Measurements from ENCODE around the gene NPRL2.

The NPRL2 gene

GRCh38 chr3:50347187-50347813 is 3.3 kb downstream of the NPRL2 start:
- FAIRE-seq, result no peak

DNA sequence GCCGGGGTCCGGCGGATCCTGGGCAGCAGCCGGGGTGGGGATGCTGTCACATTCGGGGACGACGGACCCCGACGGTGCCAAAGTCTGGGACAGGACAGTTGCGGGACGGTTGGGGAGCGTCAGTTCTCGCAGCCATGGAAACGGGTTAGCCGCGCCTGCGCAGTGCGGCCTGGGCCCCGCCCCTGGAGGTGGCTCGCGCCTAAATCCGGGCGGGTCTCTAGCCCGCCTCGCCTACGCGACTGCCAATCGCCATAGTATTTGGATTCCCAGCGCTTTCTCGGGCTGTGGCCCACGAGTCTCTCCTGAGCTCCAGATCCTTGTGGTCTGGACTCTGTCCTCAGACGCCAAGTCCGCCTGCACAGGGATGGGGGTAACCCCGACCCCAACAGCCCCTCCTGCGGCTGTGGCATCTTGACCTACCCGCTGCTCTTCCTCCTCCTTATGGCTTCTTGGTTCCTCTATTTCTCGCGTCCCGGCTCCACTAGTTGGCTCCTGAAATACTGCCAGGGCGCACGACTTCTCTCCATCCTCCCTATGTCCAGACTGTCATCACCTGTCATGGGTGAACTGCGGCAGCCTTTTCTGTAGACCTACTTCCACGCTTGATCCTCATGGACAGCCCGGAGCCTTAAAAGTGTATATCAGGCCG is 4.9 kb downstream of the NPRL2 start, which contains the start of gene ZMYND10:
TSS of gene ZMYND10 (minus strand) at position 147 of the 649 bp plus-strand sequence. CDS start 153 bp downstream, outside the sequence.
- no peak for FAIRE-seq

DNA sequence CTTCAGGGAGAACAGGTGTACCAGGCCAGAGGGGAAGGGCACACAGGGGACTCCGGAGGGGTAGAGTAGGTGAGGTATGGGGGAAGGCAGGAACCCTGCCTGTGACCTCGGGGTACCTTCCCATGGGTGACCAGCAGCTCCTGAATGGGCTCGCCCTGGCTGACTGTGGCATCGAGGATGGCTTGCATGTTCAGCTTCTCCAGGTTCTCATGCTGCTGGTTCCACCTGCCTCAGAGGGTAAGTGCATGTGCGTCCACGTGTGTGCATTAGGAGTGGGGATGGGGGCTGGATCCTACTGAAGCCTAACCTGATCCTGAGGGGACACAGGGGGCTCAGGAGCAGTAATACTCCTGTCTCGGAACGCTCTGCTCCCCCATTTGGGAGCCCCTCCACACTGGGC is 5.6 kb downstream of the NPRL2 start:
- FAIRE-seq, result no peak

GRCh38 chr3:50342813-50343633 is 7.6 kb downstream of the NPRL2 start:
- no peak for FAIRE-seq

DNA sequence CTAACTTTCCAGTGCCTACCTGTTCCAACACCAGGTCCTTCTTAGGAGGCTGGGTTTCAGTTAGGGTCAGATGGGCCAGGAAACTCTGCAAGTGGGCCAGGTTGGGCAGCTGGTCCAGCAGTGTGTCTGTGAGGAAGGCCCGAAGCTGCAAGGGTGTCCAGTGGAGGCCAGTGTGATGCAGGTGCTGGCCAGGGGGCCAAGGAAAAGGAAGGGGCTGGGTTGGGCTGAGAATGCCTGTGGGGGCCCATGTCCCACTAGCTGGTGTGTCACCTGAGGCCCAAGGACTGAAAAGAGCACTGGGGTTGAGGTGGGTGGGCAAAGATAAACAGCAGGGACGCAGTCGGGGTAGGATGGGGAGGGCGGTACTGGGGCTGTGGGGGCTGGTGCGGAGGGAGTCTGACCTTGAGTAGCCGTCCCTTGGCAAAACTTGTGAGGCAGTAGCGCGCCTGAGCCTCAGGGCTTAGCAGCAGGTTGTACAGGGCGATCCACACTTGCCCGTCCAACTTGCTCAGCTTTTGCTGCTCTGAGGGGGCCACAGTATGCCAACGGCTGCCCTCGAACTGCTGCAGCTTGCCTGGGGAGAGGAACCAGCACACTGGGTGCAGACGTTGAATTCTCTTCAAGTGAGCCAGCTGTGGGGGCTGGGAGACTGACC is 8.5 kb downstream of the NPRL2 start:
- FAIRE-seq, result no peak

- FAIRE-seq, result no peak
Observed at GRCh38 chr3:50341537-50341936, 9.0 kb downstream of the NPRL2 start.

DNA sequence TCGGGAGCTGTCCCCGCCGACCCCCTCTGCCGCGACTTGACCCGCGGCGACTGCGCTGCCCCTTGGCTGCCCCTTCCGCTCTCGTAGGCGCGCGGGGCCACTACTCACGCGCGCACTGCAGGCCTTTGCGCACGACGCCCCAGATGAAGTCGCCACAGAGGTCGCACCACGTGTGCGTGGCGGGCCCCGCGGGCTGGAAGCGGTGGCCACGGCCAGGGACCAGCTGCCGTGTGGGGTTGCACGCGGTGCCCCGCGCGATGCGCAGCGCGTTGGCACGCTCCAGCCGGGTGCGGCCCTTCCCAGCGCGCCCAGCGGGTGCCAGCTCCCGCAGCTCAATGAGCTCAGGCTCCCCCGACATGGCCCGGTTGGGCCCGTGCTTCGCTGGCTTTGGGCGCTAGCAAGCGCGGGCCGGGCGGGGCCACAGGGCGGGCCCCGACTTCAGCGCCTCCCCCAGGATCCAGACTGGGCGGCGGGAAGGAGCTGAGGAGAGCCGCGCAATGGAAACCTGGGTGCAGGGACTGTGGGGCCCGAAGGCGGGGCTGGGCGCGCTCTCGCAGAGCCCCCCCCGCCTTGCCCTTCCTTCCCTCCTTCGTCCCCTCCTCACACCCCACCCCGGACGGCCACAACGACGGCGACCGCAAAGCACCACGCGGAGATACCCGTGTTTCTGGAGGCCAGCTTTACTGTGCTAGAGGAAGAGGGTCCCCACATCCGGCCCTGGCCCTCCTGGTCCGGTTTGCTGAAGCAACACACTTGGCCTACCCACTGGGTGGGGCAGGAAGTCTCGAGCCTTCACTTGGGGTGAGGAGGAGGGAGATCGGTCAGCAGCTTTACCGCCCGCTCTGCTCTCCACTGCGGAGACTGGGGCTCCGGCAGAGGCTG is 9.9 kb downstream of the NPRL2 start, which contains the start of gene RASSF1:
TSS of gene RASSF1 (minus strand) at position 389 of the 882 bp plus-strand sequence. CDS start at position 358, 31 bp downstream.
- FAIRE-seq, result no peak

DNA sequence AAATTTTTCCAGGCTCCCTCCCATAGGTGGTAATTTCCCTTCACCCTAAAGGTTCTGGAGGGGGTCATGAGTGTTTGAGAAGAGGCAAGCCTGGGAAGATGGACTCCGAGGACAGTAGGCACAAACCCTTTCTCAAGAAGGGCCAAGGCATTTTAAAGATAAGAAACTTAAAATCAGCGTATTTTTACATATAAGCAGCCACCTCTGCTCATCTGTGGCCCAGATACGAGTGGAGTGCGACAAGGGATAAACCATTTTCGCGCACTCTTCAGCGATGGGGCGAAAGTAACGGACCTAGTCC is 10.5 kb downstream of the NPRL2 start:
- no peak for FAIRE-seq

DNA sequence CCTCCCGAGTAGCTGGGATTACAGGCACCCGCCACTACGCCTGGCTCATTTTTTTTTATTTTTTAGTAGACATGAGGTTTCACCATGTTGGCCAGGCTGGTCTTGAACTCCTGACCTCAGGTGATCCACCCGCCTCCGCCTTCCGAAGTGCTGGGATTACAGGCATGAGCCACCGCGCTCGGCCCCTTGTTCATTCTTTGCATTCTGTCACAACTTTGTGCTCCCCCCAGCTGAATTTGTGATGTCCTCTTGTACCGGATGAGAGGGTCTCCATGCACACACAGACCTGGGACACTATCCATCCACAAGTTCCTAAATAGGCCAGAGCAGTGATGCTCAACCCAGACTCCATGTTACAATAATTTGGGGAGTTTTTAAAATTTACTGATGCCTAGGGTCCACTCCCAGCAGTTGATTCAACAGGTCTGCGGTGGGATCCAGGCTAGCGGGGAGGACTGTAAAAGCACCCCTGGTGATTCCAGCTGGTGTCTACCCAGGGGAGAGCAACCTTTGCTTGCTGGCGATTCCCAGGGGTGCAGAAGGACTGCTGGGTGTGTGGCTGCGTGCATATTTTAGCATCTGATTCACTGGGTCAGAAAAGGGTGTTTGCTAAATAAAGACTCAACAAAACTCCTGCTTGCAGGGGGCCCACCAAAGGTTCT is 11.0 kb downstream of the NPRL2 start:
- no peak for FAIRE-seq

DNA sequence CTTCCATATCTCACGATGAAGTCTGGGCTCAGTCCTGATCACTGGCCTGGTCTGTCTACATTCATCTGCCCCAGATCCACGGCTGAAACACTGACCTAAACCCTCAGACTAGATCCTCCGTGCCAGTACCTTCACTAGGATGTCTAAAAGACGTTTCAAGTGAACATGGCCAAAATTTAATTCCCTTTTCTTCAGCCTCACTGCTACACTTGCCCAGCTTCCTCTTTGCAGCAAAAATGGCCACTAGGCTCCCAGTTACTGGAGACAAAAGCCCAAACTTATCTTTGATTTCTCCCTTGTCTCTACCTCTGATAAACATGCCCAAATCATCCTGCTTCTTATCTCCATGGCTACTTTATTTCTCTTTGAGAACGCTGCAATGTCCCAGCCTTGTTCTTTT is 11.6 kb downstream of the NPRL2 start:
- FAIRE-seq, result no peak

- FAIRE-seq, result no peak
Observed at GRCh38 chr3:50337175-50337861, 13.3 kb downstream of the NPRL2 start.

- FAIRE-seq, result no peak
Observed at GRCh38 chr3:50336452-50337174, 14.0 kb downstream of the NPRL2 start.

GRCh38 chr3:50334339-50335075 is 16.1 kb downstream of the NPRL2 start:
- FAIRE-seq, result no peak

GRCh38 chr3:50333744-50334328 is 16.7 kb downstream of the NPRL2 start:
- FAIRE-seq, result no peak

GRCh38 chr3:50331364-50331907 is 19.1 kb downstream of the NPRL2 start:
- FAIRE-seq, result no peak

DNA sequence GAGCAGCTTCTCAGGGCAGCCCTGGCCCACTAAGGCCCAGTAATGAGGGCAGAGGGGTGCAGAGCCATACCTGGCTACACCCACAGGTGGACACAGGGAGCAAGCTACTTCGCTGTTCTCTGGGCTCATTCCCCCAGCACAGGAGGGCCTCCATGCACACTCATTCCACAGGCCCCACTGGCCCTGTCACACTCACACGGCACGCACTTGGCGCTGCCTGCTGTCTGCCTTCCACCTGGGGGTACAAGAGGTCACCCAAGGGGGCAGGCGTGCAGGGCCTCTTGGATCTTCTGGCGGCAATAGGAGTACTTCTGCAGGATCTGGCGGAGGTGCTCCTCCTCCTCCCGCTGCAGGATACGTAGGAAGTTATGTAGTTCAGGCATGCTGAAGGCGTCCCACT is 20.2 kb downstream of the NPRL2 start:
- no peak for FAIRE-seq

GRCh38 chr3:50327943-50328691 is 22.5 kb downstream of the NPRL2 start, which contains the start of gene TUSC2:
Gene TUSC2, minus strand, starts transcription at chr3:50328223. Its CDS starts 124 bp downstream, at chr3:50328099.
- FAIRE-seq, result no peak

GRCh38 chr3:50327129-50327528 is 23.4 kb downstream of the NPRL2 start:
- FAIRE-seq, result no peak
